Ovary (tissue), 10 donors: Measurements from ENCODE around the gene KDSR. TPM values are rescaled to one million over a fixed set of nuclear protein-coding genes. Genes with fewer than 3 reads are reported as not detected.

ENCODE experiments used
- DNase-seq, 5 donors: peaks; one replicate each; pipeline ENCODE4 v3.0.0-alpha.2; 2019 to 2020
- H3K27ac ChIP-seq, 2 donors: fragments of 200-600 bp; one replicate each; pipeline versions ENCODE4 v1.5.1 to v1.8.0; 2019 to 2022
- H3K27me3 ChIP-seq: fragments of 200-600 bp; one replicate; pipeline ENCODE4 v1.8.0; 2022
- H3K36me3 ChIP-seq: fragments of 200-600 bp; sonication (generic); one replicate; pipeline ENCODE4 v1.5.1; 2019
- H3K4me1 ChIP-seq: one replicate; pipeline ENCODE4 v1.8.1; 2013; ENCODE audit warnings: mild to moderate bottlenecking, moderate library complexity; ENCODE audit not compliant: insufficient read depth
- H3K4me3 ChIP-seq: fragments of 200-600 bp; sonication (generic); one replicate; pipeline ENCODE4 v1.5.1; 2017
- H3K9me3 ChIP-seq, 2 donors: fragments of 200-600 bp in 1 of 2; sonication (generic) in 1 of 2; one replicate each; pipeline versions ENCODE4 v1.5.1 to v1.8.1; 2013 to 2019; ENCODE audit warnings: mild to moderate bottlenecking in 1 of 2, moderate library complexity in 1 of 2
- CTCF ChIP-seq, 3 donors: fragments of 450-650 bp in 2 of 3; fragments of 200-600 bp in 1 of 3; IDR thresholded peaks; one replicate each; pipeline versions ENCODE4 v1.5.1 to v1.8.0; 2016 to 2022; ENCODE audit warnings: antibody characterized with exemption in 3 of 3, mild to moderate bottlenecking in 1 of 3
- EP300 ChIP-seq: sonication (generic); formaldehyde crosslinking; IDR thresholded peaks from one replicate; pipeline ENCODE4 v1.6.1; 2017; ENCODE audit warnings: antibody characterized with exemption
- POLR2A ChIP-seq: fragments of 450-650 bp; IDR thresholded peaks from one replicate; pipeline ENCODE4 v1.6.1; 2017; ENCODE audit warnings: antibody characterized with exemption, mild to moderate bottlenecking, moderate library complexity
- whole genome bisulfite sequencing, 3 donors: extraction: QIAGEN DNeasy Blood & Tissue Kit in 1 of 3; methylation state at CpG; one replicate each; pipeline versions ENCODE4 v1.1.5 to v1.1.7; 2013 to 2017; 5-methylcytosine and 5-hydroxymethylcytosine counted together
- intact Hi-C, 4 donors: fragments of 100-400 bp; cut with DNase I; formaldehyde crosslinking; loops; one replicate each; pipeline versions ENCODE4 v1.11.0 to v1.15.1; 2022 to 2023
- long read RNA-seq, 3 donors: library from polyadenylated mRNA in 2 of 3; unstranded in 2 of 3; transcript quantifications; one replicate each; pipeline ENCODE4 v2.0.0 and lab custom pipeline, GENCODE V29; 2021 to 2026
- polyA plus RNA-seq, 2 donors: library from polyadenylated mRNA; stranded (reverse); fragments of 200-250 nt in 1 of 2; fragments of 350-450 nt in 1 of 2; fragmentation: Illumina TruSeq in 1 of 2; extraction: RNeasy Lipid Tissue Mini Kit (QIAGEN cat#74804) in 1 of 2; gene quantifications; one replicate each; pipeline ENCODE4 v1.2.3, GENCODE V29; 2013 to 2014
- total RNA-seq, 7 donors: library from RNA; depleted of rRNA in 2 of 7; stranded (reverse); fragments of >200 nt in 2 of 7; fragmentation: NEBNext Ultra II Directional in 3 of 7; extraction: Animal tissue kit (Norgen Biotek cat#: 25700) in 3 of 7; gene quantifications; one replicate each; pipeline versions ENCODE4 v1.1.0 to v1.2.4, GENCODE V29; 2016 to 2023
- donor health status: DM: no; HTN: no; CAD: no; lungs with moderate emphysema.
- donor health status: DM: no; HTN: no; CAD: no.
- donor health status: Bipolar disorder and iron deficiency.
- donor health status: DM: yes; HTN: yes; CAD: no.
- donor health status: DM: no; HTN: no; CAD: no.
- donor health status: DM: yes; HTN: yes; CAD: no.

KDSR gene
- total RNA-seq (10 to 100 TPM; 25.8 to 70.1 (median 62.6) TPM), polyA plus RNA-seq (10 to 100 TPM; 27.8 to 52.3 TPM)
- long read RNA-seq, donor 1, full-length matches to known transcripts, result 153 of 175 reads
- long read RNA-seq, donor 1, partial matches to known transcripts, result 6 of 175 reads
- long read RNA-seq, donor 1, other reads (novel, unspliced or antisense), result 16 of 175 reads
- long read RNA-seq, donor 2, full-length matches to known transcripts, result 9 of 9 reads
- long read RNA-seq, donor 2, partial matches to known transcripts, result 0 of 9 reads
- long read RNA-seq, donor 2, other reads (novel, unspliced or antisense), result 0 of 9 reads
- long read RNA-seq, donor 3, full-length matches to known transcripts, result 84 of 107 reads
- long read RNA-seq, donor 3, partial matches to known transcripts, result 2 of 107 reads
- long read RNA-seq, donor 3, other reads (novel, unspliced or antisense), result 21 of 107 reads

GRCh38 chr18:63367053-63367953, at the start of gene KDSR:
KDSR (minus strand) TSS chr18:63367206; CDS start chr18:63367118, 88 bp downstream.
- Histone ChIP-seq H3K27me3 (no peaks in the 10 kb centered on the region), H3K4me1 (peaks cover 2% of the 10 kb centered on the region), H3K9me3 (no peaks in the 10 kb centered on the region), H3K36me3 (no peaks in the 10 kb centered on the region), H3K27ac (peak within 1 kb of the TSS; percentile 93 to 97), H3K4me3 (peak within 1 kb of the TSS; percentile 100)
- intact Hi-C loops, result loop anchor here in 2 of 4 donors (2.0 to 10.0 kb wide), 3 partner anchors 55 to 843 kb away; partner anchors contain the start of genes VPS4B (in 2 of the 2) and ZCCHC2 (in 1 of the 2)
- WGBS, 3 donors, result 0 to 1% (median 1%) methylated on average over 34 to 90 of the region's 90 CpGs
- peak; percentile 95 to 98 (median 96) for DNase-seq
- TF ChIP-seq EP300, result no peak
- peak; percentile 88 for TF ChIP-seq POLR2A

DNA sequence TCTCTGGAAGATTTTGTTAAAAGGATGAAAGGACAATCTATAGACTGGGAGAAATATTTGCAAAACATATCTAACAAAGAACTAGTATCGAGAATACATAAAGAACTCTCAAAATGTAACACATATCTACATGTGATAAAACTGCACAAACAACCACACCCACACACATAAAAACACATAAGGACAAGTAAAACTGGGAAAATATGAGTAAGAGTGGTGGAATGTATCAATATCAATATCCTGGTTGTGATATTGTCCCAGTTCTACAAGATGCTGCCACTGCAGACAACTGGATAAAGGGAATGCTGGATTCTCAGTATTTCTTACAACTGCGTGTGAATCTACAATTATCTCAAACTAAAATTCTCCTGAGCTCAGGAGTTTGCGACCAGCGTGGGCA, 45.9 kb upstream of the KDSR start:
- H3K4me3 ChIP-seq, result no peak overlapping the region
- H3K9me3 ChIP-seq, result no peaks in the 10 kb centered on the region
- 68 to 87% (median 70%) methylated on average over 4 of the region's 4 CpGs for WGBS, 3 donors
- H3K27me3 ChIP-seq, result no peaks in the 10 kb centered on the region
- no peak overlapping the region for H3K27ac ChIP-seq
- DNase-seq, result no peak
- no peaks in the 10 kb centered on the region for H3K4me1 ChIP-seq
- TF ChIP-seq EP300, result no peak
- no peak for TF ChIP-seq CTCF (IDR thresholded peaks at IDR 0.05)
- TF ChIP-seq POLR2A, result no peak
- no peaks in the 10 kb centered on the region for H3K36me3 ChIP-seq
- intact Hi-C loops, result no loop called here

DNA sequence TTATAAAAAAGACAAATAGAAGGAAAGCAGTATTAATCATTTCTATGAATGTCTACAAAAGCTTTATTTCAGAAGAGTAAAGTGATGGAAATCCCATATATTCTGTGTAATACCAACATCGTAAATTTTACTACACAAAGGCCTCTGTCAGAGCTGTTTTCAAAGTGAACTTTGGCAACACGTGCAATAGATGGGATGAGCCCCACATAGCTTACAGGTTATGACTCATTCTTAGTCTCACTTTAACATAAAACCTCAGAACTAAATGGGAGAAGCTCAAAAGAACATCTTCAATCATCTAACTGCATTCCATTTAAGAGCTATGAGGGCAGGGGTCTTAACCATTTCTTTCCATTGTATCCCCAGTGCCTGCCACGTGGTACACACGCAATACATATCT, 43.8 kb upstream of the KDSR start:
- Histone ChIP-seq H3K4me1 (no peaks in the 10 kb centered on the region), H3K27me3 (no peaks in the 10 kb centered on the region), H3K27ac (no peak overlapping the region), H3K9me3 (no peaks in the 10 kb centered on the region), H3K4me3 (no peak overlapping the region), H3K36me3 (no peaks in the 10 kb centered on the region)
- intact Hi-C loops, result no loop called here
- no peak for TF ChIP-seq CTCF (IDR thresholded peaks at IDR 0.05)
- TF ChIP-seq POLR2A, result no peak
- no peak for TF ChIP-seq EP300
- 79 to 90% (median 86%) methylated on average over 4 of the region's 4 CpGs for WGBS, 3 donors
- DNase-seq, result no peak

DNA sequence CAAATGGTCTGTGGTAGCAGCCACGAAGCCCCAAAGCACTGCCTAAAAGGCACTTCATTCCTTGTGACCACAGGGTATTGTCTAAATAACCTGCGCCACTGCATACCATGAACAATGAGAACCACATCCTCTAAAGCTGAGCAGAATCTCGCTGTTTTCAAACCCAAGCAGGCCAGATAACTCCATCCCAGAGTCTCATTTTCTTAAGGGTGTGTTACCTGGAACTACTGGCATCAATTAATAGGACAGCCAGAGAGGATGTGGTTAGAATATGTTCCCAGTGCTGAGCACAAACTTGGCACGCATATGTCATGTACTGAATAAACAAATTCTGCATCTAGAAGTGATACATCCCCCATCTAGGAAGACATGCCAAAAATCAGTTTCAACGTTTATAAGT, 42.3 kb upstream of the KDSR start:
- TF ChIP-seq EP300 (no peak), CTCF (IDR thresholded peaks at IDR 0.05) (no peak), POLR2A (no peak)
- H3K27me3 ChIP-seq, result no peaks in the 10 kb centered on the region
- no peak for DNase-seq

More for the DNA sequence above, 42.3 kb upstream of the KDSR start:
- no peaks in the 10 kb centered on the region for H3K4me1 ChIP-seq
- WGBS, 3 donors, result 61 to 76% (median 67%) methylated on average over 5 of the region's 5 CpGs
- H3K27ac ChIP-seq, result no peak overlapping the region
- H3K4me3 ChIP-seq, result no peak overlapping the region
- intact Hi-C loops, result no loop called here
- no peaks in the 10 kb centered on the region for H3K36me3 ChIP-seq
- H3K9me3 ChIP-seq, result no peaks in the 10 kb centered on the region
